Measurements from ENCODE around the gene IQSEC1.

GRCh38 chr3:13002398-13003124, 70.7 kb downstream of the IQSEC1 start:
- TF ChIP-seq, protein P1, sequence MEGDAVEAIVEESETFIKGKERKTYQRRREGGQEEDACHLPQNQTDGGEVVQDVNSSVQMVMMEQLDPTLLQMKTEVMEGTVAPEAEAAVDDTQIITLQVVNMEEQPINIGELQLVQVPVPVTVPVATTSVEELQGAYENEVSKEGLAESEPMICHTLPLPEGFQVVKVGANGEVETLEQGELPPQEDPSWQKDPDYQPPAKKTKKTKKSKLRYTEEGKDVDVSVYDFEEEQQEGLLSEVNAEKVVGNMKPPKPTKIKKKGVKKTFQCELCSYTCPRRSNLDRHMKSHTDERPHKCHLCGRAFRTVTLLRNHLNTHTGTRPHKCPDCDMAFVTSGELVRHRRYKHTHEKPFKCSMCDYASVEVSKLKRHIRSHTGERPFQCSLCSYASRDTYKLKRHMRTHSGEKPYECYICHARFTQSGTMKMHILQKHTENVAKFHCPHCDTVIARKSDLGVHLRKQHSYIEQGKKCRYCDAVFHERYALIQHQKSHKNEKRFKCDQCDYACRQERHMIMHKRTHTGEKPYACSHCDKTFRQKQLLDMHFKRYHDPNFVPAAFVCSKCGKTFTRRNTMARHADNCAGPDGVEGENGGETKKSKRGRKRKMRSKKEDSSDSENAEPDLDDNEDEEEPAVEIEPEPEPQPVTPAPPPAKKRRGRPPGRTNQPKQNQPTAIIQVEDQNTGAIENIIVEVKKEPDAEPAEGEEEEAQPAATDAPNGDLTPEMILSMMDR (IDR thresholded peaks at IDR 0.05) = no peak
- TF ChIP-seq POLR2A (IDR thresholded peaks at IDR 0.05) = no peak

All from Peyer's patch (tissue), 4 donors.